Hippocampal formation (tissue), 2 donors: ENCODE data around the gene DHRS3.

Source experiments
- DNase-seq, 2 donors: peaks; one replicate each; lab custom pipeline; 2025; lab: John Stamatoyannopoulos, UW

The DHRS3 gene

GRCh38 chr1:12553963-12554362 is 64.0 kb downstream of the DHRS3 start:
- DNase-seq: no peak

DNA sequence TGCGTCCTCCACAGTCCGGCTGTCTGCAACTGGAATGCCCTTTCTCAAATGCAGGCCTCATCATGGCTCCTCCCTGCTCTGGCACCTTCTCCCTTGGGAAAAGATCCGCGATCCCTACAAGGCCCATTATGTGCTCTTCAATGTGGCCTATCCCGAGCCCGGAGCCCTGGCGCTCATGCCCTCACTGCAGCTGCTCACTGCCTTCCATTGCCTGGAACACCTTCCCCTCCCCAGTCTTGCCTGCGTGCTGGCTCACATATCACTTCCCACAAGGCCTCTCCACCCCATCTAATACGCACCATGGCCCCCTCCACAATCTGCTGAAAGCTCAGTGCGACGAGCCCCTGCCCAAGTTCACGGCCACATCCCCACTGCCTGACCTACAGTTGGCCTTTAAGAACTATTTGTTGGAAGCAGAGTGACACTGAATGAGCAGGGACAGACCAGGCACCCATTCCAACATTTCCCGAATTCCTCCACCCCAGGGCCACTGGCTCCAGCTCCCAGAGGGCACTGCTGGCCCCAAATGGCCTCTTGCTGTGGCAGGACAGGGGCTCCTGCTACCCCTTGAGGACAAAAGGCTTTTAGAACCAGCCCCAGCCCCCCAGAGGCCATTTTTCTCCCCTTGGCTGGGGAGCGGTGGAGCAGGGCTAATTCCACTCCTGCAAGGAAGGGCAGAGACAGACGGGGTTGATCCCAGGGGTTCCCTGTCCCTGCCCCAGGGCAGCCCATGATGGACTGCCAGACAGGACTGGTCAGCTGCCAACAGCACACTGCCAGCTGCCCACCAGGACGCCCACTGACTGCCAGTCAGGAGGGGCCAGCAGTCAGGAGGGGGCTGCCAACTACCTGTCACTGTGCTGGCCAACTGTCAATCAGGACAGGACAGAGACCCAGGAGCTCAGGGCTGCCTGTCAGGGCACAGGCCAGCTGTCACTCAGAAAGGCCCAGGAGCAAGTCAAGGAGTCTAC is 64.8 kb downstream of the DHRS3 start:
- no peak for DNase-seq

DNA sequence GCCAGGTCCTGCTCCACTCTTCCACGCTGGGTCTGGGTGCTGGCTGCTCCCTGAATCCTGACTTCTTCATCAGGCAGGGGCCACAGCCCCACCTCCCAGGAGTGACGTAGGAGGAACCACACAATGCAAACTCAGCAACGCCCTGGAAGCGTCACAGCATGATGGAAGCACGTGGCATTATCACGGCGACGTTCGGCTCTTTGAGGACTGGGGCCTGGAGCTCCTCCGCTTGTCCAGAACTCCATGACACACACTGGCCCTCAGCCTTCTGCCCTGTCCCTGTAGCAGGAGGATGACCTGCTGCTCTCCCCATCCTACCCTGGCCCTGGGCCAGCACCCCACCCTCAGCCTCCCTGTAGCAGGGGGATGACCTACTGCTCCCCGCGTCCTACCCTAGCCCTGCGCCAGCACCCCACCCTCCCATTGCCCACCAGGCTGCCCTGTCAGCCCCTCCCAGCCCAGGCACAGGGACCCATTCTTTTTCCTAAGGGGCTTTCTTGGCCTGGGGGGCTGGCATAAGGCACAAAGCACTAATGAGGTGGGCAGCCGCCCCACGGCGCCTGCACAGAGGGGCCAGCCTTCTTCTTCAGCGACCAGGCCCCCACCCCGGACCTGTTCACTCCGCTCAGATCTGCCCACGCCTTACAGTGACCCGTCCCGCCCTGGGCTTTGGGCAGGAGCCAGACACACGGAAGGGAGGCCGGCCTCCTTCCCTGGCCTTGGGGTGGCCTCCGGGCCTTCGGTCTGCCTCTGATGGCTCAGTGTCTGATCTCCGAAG is 65.7 kb downstream of the DHRS3 start:
- no peak for DNase-seq

GRCh38 chr1:12551584-12551983 is 66.4 kb downstream of the DHRS3 start:
- DNase-seq: no peak

DNA sequence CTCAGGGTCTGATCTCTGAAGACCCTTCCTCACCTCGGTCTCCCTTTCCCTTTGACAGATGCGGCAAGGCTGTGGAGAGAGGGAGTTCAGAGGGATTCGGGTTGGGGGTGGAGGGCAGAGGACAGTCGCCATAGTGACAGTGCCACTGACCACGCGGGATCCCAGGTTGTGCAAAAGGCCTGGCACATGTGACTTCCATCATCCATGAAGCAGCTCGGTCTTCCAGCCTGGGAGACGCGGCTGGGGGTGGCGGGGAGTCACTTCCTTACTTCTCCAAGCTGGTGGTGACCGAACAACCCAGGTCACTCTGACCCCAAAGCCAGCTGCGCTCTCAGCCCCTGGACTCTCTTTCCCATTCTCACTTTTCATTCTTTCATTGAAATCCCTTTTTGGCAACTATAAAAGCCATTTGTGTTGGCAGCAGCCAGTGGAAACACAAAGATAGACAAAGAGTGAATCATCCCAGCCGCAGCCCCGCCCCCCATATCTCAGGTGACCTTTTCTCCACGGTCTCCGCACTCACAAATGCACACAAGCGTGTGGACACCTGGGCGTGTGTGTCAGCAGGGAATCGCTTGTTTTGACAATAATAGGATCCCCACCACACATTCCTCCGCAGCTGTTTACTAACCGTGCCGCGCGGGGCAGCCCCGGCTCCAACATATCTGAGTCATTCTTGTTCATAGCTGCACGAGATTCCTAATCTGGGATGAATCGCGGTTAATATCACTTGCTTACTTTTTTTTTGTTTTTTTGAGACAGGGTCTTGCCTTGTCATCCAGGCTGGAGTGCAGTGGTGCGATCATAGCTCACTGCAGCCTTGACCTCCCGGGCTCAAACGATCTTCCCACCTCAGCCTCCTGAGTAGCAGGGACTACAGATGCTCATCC is 68.3 kb downstream of the DHRS3 start:
- DNase-seq: no peak

DNA sequence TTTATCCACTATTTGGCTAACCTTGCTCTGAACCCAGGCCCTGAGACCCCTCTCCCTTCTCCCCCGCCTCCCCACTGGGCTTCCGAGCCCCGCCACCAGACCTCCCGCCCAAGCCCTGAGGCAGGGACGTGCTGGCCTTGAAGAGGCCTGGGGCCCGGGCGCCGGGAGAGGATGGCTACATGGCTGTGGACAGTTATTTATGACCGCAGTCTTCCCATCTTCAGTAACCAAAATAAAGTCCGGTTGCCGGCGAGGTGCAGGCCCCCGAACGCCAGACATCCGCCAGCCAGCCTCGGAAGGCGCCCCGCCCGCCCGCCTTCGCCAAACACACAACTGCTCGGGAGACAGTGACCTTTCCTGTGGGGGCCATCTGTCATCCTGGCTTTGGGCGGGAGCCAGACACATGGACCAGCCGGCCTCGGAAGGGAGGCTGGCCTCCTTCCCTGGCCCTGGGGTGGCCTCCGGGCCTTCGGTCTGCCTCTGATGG is 69.0 kb downstream of the DHRS3 start:
- DNase-seq: no peak

DNA sequence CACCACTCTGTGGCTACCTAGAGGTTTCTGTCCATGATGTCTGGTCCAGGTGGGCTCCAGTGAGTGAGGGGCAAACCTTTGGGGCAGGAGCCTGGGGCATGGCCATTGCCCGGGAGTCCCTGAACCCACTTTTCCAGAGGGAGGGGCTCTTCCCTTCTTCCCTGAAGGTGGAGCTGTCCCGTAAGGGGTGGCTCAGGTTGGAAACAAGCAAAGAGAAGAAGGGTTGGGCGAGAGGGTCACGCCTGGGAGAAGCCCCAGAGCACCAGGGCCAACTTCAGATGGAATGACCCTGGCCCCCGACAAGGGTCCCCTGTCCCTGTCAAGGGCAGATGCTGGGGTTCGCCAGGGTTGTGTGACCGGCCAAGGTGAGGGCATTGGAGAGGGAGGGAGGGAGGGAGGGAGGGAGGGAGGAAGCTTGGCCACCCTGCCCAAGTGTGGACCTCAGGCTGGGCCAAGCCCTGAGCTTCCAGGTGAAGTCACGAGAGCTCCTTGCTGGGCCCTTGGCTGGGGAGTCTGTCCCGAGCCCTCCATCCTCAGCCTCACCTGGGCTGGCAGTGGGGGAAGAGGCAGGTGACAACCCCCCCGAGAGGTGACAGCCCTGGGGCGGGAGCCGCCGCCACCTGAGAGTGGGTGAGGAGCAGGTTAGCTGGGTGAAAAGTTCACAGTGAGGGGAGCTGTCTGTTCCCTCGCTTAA is 69.6 kb downstream of the DHRS3 start:
- no peak for DNase-seq

- DNase-seq: no peak
Measured at GRCh38 chr1:12547586-12548225, 70.3 kb downstream of the DHRS3 start.

DNA sequence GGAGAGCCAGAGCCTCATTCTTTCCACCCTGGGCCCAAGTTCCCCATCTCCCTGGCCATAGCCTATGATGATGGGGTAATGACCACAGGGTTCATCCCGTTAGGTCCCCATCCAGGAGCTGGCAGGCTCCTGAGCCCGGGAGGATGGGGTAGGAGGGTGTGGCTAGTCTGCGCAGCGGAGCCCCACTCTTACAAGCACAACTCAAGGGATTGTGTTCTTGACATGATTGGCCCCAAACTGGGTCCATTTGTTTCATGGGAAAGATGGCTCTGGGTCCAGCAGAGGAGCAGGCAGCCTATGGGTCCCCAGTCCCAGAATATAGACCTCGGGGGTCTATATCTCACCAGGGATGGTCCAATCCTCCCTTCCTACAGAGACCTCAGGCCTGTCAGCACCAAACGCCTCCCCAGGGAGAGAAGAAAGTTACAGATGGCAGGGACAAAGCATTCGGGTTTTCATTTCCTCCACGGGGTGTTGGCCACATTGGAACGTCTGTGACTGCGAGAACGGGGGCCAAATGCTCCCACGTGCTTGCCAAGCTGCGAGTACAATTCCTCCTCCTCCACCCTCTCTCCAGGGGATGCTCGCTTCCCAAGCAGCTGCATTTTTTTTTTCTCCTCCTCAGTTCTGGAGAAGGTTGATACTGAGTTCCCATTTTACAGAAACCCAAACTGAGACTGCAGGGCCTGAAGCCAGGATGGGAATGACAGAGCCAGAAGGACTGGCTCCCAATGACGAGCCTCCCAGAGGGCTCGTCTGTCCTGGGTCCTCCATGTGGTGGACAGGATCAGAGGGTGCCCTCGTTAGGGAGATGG is 71.0 kb downstream of the DHRS3 start:
- no peak for DNase-seq

DNA sequence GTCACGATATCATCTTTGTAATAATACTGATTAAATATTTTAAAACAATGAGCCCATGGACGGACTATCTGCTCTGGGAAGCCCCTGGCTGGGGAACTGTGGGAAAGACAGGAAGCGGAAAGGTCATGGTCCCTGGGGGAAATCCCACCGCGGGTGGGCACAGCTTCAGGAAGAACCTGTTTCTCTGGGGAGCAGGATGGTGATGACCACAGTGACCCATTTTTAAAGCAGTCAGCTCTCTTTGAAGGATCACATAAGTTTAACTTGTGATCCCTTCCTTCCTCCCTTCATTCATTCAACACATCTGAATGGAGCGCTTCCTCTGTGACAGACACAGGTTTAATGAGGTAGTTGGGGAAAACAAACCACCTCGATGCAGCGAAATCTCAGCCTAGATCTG is 73.0 kb downstream of the DHRS3 start:
- DNase-seq: no peak

GRCh38 chr1:12544357-12544756 is 73.7 kb downstream of the DHRS3 start:
- DNase-seq: no peak

DNA sequence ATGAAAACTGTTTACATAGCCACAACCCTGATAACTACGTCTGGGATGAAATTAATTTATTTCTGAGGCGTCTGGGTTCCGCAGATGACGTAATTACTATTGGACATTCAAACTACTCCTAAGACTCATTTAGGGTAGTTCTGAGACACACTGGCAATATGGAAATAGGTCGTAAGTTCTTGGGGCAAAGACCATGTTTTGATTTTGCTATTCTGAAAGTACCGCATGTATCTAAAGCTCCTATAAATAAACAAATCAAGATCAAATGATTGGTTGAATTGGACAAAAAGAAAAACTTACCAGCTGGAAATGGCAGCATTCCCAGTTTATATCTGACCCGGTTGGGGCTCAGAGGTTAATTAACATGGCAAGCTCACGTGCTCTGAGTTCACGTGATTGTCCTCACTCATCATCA is 74.3 kb downstream of the DHRS3 start:
- no peak for DNase-seq

- no peak for DNase-seq
Measured at GRCh38 chr1:12542616-12543592, 75.1 kb downstream of the DHRS3 start.

DNA sequence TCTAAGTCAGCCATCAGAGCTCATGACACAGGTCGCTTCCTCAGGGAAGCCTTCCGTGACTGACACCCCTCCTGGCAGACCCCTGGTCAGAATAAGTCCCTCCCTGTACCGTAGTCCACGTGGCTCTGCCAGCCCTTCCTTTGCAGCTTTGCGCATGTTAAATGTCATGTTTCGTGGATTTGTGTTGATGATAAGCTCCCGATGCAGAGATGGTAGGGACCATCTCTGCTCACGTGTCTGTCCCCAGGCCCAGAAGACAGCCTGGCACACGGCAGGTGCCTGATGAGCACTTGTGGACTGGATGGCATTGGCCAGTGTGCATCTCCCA is 75.9 kb downstream of the DHRS3 start:
- no peak for DNase-seq

DNA sequence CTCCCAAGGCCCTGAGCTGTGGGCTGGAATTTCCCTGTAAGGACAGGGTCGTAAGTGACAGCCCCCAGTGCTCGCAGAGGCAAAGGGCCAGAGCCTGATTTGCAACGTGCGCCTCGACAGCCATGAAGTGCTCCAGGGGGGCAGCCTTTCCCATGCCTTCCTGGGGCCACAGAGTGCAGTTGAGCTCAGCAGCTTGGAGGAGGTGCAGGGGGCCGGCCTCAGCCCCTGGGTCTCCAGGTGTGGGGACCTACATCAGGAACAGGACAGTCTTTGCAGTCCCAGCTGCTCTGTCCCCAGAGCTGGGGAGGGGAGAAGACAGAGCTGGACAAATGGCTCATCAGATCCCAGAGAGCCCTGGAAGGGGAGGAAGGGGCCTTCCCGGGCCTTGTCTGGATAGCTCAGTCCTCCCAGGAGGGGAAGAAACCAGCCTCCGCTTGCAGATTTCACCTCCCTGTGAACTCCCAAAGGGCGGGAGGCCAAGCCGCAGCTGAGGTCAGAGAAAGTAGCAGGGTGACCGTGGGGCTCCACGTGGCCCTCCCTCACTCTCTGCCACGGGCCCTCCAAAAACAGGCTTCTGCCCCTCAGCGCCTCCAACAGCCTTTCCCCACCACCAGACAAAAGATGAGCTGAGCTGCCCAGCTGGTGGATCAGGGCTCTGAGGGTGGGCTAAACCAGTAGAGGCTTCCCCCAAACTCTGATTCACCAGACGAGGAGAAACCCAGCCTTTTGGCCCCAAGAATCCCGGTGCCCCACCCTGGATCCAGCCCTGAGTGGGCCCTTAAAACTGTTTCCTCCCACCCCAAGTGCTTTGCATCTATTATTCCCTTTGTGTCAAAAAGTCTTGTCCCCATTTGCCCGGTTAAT is 76.5 kb downstream of the DHRS3 start:
- no peak for DNase-seq

DNA sequence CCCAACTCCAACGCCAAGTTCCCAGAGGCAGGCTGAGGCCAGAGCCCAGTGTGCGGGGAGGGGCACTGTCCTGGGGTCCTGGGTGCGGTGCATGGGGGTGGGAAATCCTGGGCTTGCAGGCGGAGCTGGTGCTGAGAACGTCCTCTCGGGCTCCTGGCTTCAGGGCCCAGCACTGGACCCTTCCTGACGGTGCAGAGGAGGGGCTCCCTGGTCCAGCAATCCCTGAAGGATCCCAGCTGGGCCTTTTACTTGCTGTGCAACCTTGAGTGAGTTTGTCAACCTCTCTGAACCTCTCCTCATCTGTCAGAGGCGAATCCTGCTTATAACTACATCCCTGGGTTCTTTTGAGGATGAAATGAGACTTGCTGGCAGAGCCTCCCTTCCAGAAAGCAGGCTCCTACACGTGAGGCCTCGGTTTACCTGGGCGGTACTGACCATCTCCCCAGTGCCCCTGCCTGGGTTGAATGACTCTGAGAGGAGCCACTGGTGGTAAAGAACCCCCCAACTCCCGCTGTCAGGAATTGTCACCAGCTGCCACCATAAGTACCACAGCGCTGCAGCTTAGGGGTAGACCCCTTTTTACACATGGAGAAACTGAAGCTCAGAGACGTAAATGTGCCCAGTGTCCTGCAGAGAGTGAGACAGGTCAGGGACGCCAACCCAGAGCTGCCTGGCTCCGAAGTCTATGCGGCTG is 77.3 kb downstream of the DHRS3 start:
- DNase-seq: no peak
